Measurements from ENCODE around the gene DLX1.

DNA sequence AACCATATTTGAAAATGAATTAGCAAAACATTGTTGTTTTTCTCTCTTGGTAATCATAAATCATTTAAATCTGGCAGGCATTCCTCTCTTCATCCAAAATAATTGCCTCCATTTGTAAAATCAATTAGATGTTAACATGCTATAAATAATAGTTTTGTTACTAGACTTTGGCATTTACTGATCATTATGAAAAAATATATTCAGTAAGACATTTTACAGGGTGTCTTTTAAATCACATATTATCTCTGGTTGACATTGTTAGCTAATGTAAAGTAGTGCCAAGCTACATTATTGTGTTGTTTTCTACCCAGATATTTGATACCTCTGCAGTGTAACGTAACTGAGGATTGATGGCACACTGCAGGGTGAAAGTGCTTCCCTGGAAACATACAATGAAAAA, 31.8 kb upstream of the DLX1 start:
- TF ChIP-seq GATA3 (IDR thresholded peaks at IDR 0.05; ENCODE audit: low read depth, low read length), result no peak
- TF ChIP-seq GATA2 (IDR thresholded peaks at IDR 0.05; ENCODE audit: low read depth, low read length), result no peak
